NCI-H1694 treated with DMSO at 0.1 percent for 48 hours (cell line): ENCODE measurements around the gene WWC2.

Experiments
- DNase-seq: peaks from one replicate; lab custom pipeline; 2025; lab: John Stamatoyannopoulos, UW

Gene WWC2

GRCh38 chr4:183202523-183202922 lies 103.5 kb downstream of the WWC2 start:
- DNase-seq: no peak

GRCh38 chr4:183204793-183205192 lies 105.7 kb downstream of the WWC2 start:
- DNase-seq: no peak

- no peak for DNase-seq
Measured at GRCh38 chr4:183205193-183205592, 106.1 kb downstream of the WWC2 start.

GRCh38 chr4:183205709-183206108 lies 106.7 kb downstream of the WWC2 start:
- no peak for DNase-seq

GRCh38 chr4:183211533-183211932 lies 112.5 kb downstream of the WWC2 start:
- DNase-seq: no peak

- no peak for DNase-seq
Measured at GRCh38 chr4:183213996-183214395, 114.9 kb downstream of the WWC2 start.

- DNase-seq: no peak
Measured at GRCh38 chr4:183214912-183215488, 115.9 kb downstream of the WWC2 start.

- no peak for DNase-seq
Measured at GRCh38 chr4:183220236-183220635, 121.2 kb downstream of the WWC2 start.

- DNase-seq: no peak
Measured at GRCh38 chr4:183223053-183223452, 124.0 kb downstream of the WWC2 start.

- no peak for DNase-seq
Measured at GRCh38 chr4:183229397-183229796, 130.3 kb downstream of the WWC2 start.

- no peak for DNase-seq
Measured at GRCh38 chr4:183240581-183241321, 141.7 kb downstream of the WWC2 start.

- no peak for DNase-seq
Measured at GRCh38 chr4:183241322-183241640, 142.2 kb downstream of the WWC2 start.

- DNase-seq: no peak
Measured at GRCh38 chr4:183241721-183242151, 142.7 kb downstream of the WWC2 start.

- no peak for DNase-seq
Measured at GRCh38 chr4:183242291-183242690, 143.2 kb downstream of the WWC2 start.

GRCh38 chr4:183244019-183244418 lies 145.0 kb downstream of the WWC2 start:
- no peak for DNase-seq

GRCh38 chr4:183244506-183244905 lies 145.4 kb downstream of the WWC2 start:
- no peak for DNase-seq

GRCh38 chr4:183248201-183248600 lies 149.1 kb downstream of the WWC2 start:
- DNase-seq: no peak

GRCh38 chr4:183249854-183250253 lies 150.8 kb downstream of the WWC2 start:
- no peak for DNase-seq

- no peak for DNase-seq
Measured at GRCh38 chr4:183250831-183251230, 151.8 kb downstream of the WWC2 start.

- no peak for DNase-seq
Measured at GRCh38 chr4:183252959-183253358, 153.9 kb downstream of the WWC2 start.

GRCh38 chr4:183253451-183253850 lies 154.4 kb downstream of the WWC2 start:
- no peak for DNase-seq

GRCh38 chr4:183254162-183254561 lies 155.1 kb downstream of the WWC2 start:
- no peak for DNase-seq

GRCh38 chr4:183255487-183255886 lies 156.4 kb downstream of the WWC2 start:
- DNase-seq: no peak

- DNase-seq: no peak
Measured at GRCh38 chr4:183256343-183256742, 157.3 kb downstream of the WWC2 start.
